BE2C (cell line): ENCODE measurements around the gene MYLK.

Experiments used
- DNase-seq: peaks from one replicate; pipeline ENCODE4 v3.0.0-alpha.2; 2020
- H3K27me3 ChIP-seq: fragments of 250-450 bp; sonication (Bioruptor Pico); 2 replicates; pipeline ENCODE4 v1.5.1; 2020; ENCODE audit warnings: mild to moderate bottlenecking
- H3K36me3 ChIP-seq: fragments of 250-450 bp; sonication (Bioruptor Pico); 2 replicates; pipeline ENCODE4 v1.5.1; 2020; ENCODE audit warnings: mild to moderate bottlenecking
- H3K4me1 ChIP-seq: fragments of 250-450 bp; sonication (Bioruptor Pico); 2 replicates; pipeline ENCODE4 v1.5.1; 2020
- H3K4me3 ChIP-seq: 2 replicates; pipeline ENCODE4 v1.5.1; 2011; ENCODE audit warnings: low read depth, low read length
- H3K9me3 ChIP-seq: fragments of 250-450 bp; sonication (Bioruptor Pico); 2 replicates; pipeline ENCODE4 v1.5.1; 2020
- TF ChIP-seq, protein P1 (sequence below): IDR thresholded peaks from 2 replicates; pipeline ENCODE4 v1.5.1; 2012; ENCODE audit warnings: mild to moderate bottlenecking, low read depth, low read length

Gene MYLK

DNA sequence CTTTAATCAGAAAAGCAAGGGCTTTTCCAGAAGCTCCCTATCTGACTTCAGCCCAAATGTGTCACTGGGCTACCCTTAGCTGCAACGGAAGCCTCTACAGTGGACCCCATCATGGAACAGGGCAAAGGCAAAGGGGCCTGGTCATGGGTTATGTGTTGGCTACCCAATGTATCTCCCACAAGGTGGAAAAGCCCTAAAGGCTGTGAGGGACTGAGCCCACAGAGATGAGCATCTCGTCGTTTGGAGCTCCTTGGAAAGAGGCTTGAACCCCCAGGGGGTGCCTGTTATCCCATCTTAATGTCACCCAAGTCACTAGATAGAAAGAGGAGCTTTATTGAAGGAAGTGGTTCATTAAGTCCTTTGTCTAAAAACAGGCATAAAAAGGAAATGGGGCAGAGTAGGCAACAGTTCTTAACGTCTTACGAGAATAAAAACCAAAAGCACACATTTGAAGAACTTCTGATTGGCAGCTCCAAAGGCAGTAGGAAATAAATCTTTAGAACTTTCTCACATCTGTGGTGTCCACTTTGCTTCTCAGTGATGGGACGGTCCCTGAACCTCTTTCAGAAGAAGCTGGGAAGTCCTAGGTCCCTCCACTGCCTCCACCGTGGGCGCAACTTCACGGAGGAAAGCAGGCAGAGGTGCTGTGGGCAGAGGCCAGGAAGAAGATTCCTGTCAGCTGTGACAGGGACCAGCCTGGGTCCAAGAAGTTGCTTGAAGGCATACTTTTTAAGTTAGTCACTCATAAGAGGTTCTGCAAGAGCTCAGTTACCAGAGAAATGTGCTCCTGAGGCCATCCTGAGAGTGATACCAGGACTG, 93.7 kb downstream of the MYLK start:
- Histone ChIP-seq H3K4me3 (no peak overlapping the region), H3K4me1 (peaks cover 3% of the 10 kb centered on the region), H3K36me3 (no peaks in the 10 kb centered on the region), H3K27me3 (no peaks in the 10 kb centered on the region), H3K9me3 (no peaks in the 10 kb centered on the region)
- DNase-seq, result no peak
- TF ChIP-seq, protein P1, sequence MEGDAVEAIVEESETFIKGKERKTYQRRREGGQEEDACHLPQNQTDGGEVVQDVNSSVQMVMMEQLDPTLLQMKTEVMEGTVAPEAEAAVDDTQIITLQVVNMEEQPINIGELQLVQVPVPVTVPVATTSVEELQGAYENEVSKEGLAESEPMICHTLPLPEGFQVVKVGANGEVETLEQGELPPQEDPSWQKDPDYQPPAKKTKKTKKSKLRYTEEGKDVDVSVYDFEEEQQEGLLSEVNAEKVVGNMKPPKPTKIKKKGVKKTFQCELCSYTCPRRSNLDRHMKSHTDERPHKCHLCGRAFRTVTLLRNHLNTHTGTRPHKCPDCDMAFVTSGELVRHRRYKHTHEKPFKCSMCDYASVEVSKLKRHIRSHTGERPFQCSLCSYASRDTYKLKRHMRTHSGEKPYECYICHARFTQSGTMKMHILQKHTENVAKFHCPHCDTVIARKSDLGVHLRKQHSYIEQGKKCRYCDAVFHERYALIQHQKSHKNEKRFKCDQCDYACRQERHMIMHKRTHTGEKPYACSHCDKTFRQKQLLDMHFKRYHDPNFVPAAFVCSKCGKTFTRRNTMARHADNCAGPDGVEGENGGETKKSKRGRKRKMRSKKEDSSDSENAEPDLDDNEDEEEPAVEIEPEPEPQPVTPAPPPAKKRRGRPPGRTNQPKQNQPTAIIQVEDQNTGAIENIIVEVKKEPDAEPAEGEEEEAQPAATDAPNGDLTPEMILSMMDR, result no peak

- Histone ChIP-seq H3K4me3 (no peak overlapping the region), H3K4me1 (peaks cover 3% of the 10 kb centered on the region), H3K9me3 (no peaks in the 10 kb centered on the region), H3K36me3 (no peaks in the 10 kb centered on the region), H3K27me3 (no peaks in the 10 kb centered on the region)
- TF ChIP-seq, protein P1, result no peak
- no peak for DNase-seq
These were observed 94.4 kb downstream of the MYLK start for GRCh38 chr3:123789760-123790159.

- Histone ChIP-seq H3K4me3 (no peak overlapping the region), H3K36me3 (no peaks in the 10 kb centered on the region), H3K9me3 (no peaks in the 10 kb centered on the region), H3K4me1 (peaks cover 3% of the 10 kb centered on the region), H3K27me3 (no peaks in the 10 kb centered on the region)
- TF ChIP-seq, protein P1, result no peak
- DNase-seq, result no peak
These were observed 95.0 kb downstream of the MYLK start for GRCh38 chr3:123789160-123789559.

DNA sequence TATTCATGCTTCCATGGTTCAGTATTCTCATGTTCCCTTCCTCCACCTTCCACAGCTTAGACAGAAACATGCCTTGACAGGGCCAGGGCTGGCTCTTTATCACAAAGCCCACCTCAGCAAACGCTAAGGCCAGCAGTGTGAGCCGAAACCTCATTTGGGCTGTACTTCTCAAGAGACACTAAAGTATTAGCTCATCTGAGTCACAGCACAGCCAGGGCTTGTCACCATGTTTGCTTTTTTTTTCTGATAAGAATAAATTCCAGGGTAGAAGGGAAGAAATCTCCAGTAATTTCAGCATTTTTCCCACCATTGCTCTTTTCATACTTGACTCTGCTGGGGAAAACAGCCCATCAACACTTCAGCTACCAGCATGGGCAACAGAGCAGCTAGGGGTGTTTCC, 95.4 kb downstream of the MYLK start:
- Histone ChIP-seq H3K9me3 (no peaks in the 10 kb centered on the region), H3K27me3 (no peaks in the 10 kb centered on the region), H3K4me3 (no peak overlapping the region), H3K4me1 (peaks cover 6% of the 10 kb centered on the region), H3K36me3 (no peaks in the 10 kb centered on the region)
- TF ChIP-seq, protein P1, result no peak
- no peak for DNase-seq

DNA sequence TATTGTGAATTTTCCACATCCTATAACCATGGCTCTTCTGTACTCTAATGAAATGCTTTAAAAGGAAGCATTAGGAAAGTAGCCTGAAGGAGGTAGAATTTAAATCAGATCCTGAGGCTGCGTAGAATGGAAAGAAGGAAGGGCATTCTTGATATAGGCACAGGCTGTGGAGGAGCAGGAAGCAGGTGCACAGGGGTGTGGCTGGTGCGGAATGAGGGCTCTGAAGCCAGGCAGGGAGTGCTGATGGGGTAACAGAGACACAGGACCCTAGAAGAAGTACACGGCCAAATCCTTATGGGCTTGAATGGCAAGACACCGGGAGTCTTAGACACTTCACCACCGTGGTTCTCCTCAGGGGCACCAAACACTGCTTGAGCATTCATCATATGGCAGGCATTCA, 97.0 kb downstream of the MYLK start:
- H3K4me3 ChIP-seq, result no peak overlapping the region
- no peak for DNase-seq
- peaks cover 10% of the 10 kb centered on the region for H3K4me1 ChIP-seq
- no peaks in the 10 kb centered on the region for H3K36me3 ChIP-seq
- H3K9me3 ChIP-seq, result no peaks in the 10 kb centered on the region
- TF ChIP-seq, protein P1, result no peak
- no peaks in the 10 kb centered on the region for H3K27me3 ChIP-seq

DNA sequence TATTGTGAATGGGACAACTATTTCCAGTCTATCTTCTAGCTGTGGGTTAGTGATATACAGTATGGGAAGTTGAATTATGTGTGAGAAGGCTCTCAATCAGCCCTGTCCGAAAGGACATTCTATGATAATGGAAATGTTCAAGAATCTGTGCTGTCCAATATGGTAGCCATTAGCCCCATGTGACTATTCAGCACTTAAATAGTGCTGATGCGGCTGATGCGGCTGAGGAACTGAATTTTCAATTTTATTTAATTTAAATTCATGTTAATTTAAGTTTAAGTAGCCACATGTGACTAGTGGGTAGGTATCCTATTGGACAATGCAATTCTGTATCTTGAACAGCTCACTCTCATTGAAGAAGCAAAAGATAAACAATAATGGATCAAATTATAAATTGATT, 98.5 kb downstream of the MYLK start:
- Histone ChIP-seq H3K4me1 (peaks cover 10% of the 10 kb centered on the region), H3K9me3 (no peaks in the 10 kb centered on the region), H3K27me3 (no peaks in the 10 kb centered on the region), H3K36me3 (no peaks in the 10 kb centered on the region), H3K4me3 (no peak overlapping the region)
- no peak for DNase-seq
- TF ChIP-seq, protein P1, result no peak
